ENCODE results near the gene SSTR3.
A peak's percentile ranks its signal among the peaks of the same experiment; 100 is the strongest.

SSTR3 gene

GRCh38 chr22:37229012-37229804 is 16.9 kb upstream of the SSTR3 start:
- DNase-seq (ENCODE audit: low read depth, low spot score), result no peak

DNA sequence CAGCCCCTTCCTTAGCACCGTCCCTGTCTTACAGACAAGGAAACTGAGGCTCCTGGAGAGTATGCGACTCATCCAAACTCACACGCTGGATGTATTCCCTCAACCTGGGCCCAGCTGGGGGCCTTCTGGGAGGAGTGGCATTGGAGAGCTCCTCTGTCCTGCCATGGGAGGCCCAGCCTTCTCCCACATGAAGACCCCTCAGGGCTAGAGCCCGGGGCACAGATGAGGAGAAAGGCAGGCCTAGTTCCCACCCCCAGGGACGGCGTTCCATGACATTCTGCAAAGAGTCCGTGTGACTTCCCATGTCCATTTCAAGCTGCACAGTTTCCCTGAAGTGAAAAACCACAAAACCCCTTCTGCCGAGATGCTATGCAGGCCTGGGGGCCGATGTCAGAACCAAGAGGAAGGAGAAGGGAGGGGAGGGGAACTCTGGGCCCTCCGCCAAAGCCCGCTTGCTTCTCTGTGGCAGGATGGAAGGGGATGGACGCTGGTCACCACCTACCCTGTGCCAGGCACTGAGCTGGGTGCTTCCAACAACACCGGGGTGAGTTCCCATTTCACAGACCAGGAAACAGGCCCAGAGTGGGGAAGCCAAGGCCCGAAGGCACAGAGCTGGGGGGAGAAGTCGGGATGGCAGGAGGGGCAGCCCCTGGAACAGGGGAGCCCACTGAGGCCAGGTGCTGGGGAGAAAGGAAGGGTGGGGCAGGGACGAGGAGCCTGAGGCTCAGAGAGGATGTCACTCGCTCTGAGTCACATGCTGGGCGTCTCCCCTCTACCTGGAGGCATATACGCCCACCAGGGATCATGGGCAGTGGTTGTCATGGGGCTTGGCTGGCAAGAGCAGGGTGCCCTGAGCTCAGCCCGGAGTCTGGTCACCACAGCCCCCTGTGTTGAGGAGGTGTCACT is 16.1 kb upstream of the SSTR3 start:
- no peak for DNase-seq (ENCODE audit: low read depth, low spot score)

GRCh38 chr22:37226514-37226913 is 14.2 kb upstream of the SSTR3 start:
- DNase-seq (ENCODE audit: low read depth, low spot score), result no peak

- no peak for DNase-seq (ENCODE audit: low read depth, low spot score)
These were observed 13.8 kb upstream of the SSTR3 start for GRCh38 chr22:37226087-37226486.

GRCh38 chr22:37225481-37225880 is 13.2 kb upstream of the SSTR3 start:
- DNase-seq (ENCODE audit: low read depth, low spot score), result no peak

DNA sequence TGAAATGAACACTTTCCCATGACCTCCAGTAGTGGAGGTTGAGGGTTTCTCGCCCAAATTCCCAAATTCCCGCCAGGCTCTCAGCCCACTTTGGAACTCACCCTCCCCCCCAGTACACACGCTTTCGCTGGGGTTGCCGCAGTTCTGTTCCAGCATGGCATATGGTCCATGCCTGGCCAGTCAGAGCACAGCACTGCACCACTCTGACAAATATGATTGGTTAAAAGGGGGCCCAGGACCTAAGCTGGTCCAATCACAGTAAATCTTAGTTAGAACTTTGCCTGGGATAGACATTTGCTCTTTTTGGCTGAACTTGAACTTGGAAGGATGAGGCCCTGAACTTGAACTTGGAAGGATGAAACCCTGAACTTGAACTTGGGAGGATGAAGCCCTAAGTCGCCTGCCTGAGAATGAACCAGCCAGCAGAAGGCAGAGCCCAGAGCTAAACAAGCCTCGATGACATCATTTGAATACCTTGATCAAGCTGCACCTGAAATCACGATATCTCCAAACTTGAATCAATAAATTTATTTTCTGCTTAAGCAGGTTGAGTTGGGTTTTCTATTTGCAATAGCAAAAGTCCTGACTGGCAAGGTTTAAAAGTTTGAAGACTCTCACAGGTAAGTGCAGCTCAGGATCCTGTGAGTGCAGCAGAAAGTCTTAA is 12.6 kb upstream of the SSTR3 start:
- no peak for DNase-seq (ENCODE audit: low read depth, low spot score)

DNA sequence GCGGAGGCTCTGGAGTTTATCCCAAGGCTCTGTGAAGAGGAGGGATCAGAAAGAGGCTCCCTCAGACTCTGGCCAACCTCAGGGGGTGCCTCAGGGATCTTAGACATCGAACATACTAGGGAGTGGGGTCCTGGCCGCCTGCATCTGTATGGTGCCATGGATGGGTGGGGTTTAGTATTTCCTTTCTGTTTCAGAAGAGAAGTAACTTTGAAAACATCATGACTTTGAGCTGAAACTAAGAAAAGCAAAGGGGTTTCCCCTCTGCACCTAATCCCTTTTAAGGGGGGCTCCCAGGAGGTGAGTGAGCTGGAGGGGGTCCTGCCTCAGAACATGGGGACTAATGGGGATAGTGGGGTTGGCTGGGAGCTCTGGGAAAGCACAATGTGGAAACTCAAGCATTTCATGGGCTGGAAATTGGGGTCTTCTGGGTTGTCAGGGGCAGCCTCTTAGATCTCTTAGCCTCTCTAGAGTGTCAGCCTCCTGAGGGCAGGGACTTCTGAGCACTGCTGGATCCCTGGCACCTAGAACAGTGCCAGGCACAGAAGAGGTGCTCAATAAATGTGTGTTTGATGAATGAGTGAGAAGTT is 11.8 kb upstream of the SSTR3 start:
- DNase-seq (ENCODE audit: low read depth, low spot score), result no peak

GRCh38 chr22:37222440-37222971 is 10.2 kb upstream of the SSTR3 start:
- DNase-seq (ENCODE audit: low read depth, low spot score), result no peak

GRCh38 chr22:37221424-37222333 is 9.4 kb upstream of the SSTR3 start:
- DNase-seq (ENCODE audit: low read depth, low spot score), result no peak

DNA sequence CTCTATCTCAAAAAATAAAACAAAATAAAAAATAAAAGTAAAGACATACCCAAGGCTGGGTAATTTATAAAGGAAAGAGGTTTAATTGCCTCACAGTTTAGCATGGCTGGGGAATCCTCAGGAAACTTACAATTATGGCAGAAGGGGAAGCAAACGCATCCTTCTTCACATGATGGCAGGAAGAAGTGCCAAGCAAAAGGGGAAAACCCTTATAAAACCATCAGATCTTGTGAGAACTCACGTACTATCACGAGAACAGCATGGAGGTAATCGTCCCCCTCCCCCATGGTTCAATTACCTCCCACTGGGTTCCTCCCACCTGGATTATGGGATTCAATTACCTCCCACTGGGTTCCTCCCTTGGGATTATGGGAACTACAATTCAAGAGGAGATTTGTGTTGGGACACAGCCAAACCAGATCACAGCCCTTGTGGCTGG is 8.3 kb upstream of the SSTR3 start:
- DNase-seq (ENCODE audit: low read depth, low spot score), result no peak

DNA sequence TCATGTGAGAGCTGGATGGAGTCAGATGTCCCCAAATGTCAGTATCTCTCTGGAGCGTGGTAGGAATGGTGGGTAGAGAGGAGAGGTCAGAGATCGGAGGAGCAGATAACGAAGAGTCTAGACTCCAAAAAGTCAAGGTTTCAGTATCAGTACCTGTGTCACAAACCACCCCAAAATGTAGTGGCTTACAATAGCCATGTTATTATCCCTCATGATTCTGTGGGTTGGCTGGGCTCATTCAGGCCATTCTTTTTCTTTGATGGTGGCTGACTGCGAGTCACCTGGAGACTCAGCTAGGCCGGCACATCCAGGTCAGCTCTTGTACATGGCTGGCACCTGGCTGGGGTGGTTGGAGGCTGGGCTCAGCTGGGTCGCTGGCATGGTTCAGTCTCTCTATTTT is 7.3 kb upstream of the SSTR3 start:
- DNase-seq (ENCODE audit: low read depth, low spot score), result no peak

DNA sequence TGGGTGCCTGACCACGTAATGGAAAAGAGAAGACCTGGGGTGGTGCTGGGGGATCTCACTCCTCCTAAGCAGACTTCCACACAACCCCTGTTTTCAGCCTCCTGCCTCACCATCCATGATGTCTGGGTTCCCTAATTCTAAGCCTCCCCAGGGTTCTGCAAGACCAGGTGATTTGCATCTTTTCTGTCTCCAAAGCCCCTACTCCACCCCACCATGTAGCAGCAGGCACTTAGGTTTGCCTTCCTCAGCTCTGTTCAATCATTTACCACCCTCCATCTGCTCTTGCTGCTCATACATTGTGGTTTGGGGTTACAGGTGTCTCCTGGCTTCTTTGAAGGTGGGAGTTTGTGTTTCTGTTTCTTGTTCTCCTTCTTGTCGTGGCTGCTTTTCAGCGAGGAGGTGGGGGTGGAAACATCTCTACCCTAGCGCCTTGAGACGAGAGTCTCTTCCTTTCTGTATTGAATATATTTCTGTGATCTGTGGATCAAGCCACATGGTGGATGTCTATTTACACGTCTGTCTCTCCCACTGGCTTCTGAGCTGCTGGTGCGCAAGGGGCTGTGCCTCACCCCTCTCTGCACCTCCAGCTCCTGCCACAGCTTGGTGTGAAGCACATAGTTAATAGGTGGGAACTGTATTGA is 6.6 kb upstream of the SSTR3 start:
- peak; percentile 63 for DNase-seq (ENCODE audit: low read depth, low spot score)

GRCh38 chr22:37218399-37218770 is 6.1 kb upstream of the SSTR3 start:
- DNase-seq (ENCODE audit: low read depth, low spot score), result no peak

DNA sequence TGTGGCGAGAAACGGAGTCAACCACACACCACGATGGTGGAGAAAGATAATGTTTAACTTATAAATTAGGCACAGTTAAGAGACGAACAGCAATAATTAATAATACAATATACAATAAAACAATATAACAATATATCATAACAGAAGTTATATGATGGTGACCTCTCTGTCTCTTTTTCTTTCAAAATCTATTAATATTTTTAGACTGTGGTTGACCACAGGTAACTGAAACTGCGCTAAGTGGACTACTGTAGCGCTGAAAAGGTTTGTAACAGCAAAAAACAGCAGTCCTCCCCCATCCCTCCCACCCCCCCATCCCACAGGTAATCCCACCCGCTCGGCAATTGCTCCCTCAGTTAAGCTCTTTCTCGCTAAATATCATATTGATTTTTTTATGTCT is 3.6 kb upstream of the SSTR3 start:
- no peak for DNase-seq (ENCODE audit: low read depth, low spot score)

DNA sequence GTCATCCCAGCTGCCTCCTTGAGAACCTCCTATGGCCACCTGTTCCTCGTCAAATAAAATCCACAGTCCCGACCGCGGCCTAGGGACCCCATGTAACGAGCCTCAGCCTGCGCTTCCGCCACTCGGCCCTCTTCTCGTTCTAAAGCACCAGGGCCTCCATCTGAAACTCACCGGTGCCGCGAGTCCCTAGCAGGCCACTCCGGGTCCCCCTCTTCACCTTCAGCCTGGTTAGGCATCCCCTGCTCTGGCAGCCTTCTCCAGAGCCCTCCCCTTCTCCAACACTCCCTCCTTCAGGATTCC is 2.4 kb upstream of the SSTR3 start:
- DNase-seq (ENCODE audit: low read depth, low spot score), result no peak

DNA sequence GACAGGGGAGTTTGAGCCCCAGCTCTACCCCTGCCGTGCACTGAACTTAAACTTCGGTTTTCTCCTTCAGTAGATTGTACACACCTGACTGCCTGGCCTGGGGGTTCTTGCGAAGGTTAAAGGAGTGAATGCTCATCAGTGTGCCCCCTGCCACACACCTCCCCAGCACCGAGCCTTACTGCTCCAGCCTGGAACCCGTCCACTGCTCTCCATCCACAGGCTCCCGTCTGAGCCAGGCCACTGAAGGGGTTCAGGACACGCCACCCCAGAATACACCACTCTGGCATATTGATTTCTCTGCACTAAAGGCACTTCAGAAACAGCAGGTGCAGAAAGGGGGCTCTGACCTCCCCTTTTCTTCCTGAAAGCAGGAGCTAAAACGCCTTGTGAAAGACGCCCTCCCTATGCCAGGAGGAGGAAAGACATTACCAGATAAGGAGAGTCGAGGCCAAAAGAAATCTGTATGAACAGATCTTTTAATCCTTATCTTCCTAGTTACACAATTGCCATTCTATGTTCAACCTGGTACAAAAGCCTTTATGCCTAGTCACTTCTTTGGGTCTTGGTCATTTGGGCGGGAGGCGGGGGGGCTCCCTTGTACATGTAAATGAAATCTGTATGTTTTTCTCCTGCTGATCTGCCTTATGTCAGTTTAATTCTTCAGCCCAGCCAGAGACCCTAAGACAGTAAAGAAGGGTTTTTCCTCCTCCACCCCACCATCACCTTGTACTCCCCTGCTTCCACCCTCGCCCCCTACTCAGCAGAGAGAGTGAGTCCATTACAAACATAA is 1.9 kb upstream of the SSTR3 start:
- DNase-seq (ENCODE audit: low read depth, low spot score), result no peak

- DNase-seq (ENCODE audit: low read depth, low spot score), result no peak
These were observed 1.1 kb upstream of the SSTR3 start for GRCh38 chr22:37213218-37213855.

GRCh38 chr22:37211866-37212173 is 457 bp downstream of the SSTR3 start:
- no peak for DNase-seq (ENCODE audit: low read depth, low spot score)
